DOHH2 (cell line): ENCODE results near the gene KRT82.

Experiments used
- CTCF ChIP-seq: fragments of 200-600 bp; sonication (generic); IDR thresholded peaks from one replicate; pipeline ENCODE4 v1.5.1; 2014; ENCODE audit warnings: antibody characterized with exemption, mild to moderate bottlenecking, low read depth, low read length; ENCODE audit not compliant: poor library complexity, severe bottlenecking
- EZH2phosphoT487 ChIP-seq: fragments of 200-600 bp; sonication (generic); IDR thresholded peaks from 2 replicates; pipeline ENCODE4 v1.6.1; 2017; ENCODE audit warnings: borderline replicate concordance, mild to moderate bottlenecking, antibody characterized with exemption, low read length, moderate library complexity, mixed read lengths

DNA sequence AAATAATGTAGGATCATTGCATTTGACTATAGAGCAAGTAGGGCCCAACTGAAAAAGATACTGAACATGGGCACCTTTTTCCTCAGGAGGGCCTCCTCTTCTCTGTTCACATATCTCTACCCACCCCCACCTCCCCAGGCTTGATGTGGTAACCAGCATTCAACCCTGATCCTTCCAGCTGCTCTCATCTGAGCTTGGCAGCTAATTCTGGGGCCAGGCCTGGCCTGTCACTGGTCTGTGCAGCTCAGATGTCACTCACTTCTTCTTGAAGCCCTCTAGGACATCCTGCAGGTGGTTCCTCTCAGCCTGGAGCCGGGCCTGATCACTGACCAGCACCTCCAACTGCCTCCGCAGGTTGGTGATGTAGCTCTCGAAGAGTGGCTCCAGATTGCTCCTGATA lies 22.8 kb downstream of the KRT82 start:
- no peak for TF ChIP-seq CTCF
- TF ChIP-seq EZH2phosphoT487 = no peak
